Heart right ventricle (tissue), 16 donors: Measurements from ENCODE around the gene RALB. TPM values are rescaled to one million over a fixed set of nuclear protein-coding genes. Genes with fewer than 3 reads are reported as not detected.
A peak's percentile ranks its signal among the peaks of the same experiment; 100 is the strongest.

Experiments used
- ATAC-seq, 8 donors: fragments of 200-7000 bp; cut with Tn5 transposase; one replicate each; pipeline ENCODE4 v1.9.1; 2020; ENCODE audit warnings: mild to moderate bottlenecking in 8 of 8, moderate library complexity in 8 of 8, moderate number of reproducible peaks in 1 of 8
- DNase-seq, 2 donors: peaks; one replicate each; pipeline ENCODE4 v3.0.0-alpha.2; 2020
- H3K27ac ChIP-seq, 10 donors: fragments of 200-600 bp; sonication (generic) in 2 of 10; one replicate each; pipeline versions ENCODE4 v1.5.0 to v1.8.0; 2020 to 2022; ENCODE audit warnings: mild to moderate bottlenecking in 3 of 10
- H3K27me3 ChIP-seq, 7 donors: fragments of 200-600 bp; one replicate each; pipeline ENCODE4 v1.8.0; 2021 to 2022; ENCODE audit warnings: mild to moderate bottlenecking in 2 of 7
- H3K36me3 ChIP-seq, 9 donors: fragments of 200-600 bp; sonication (generic) in 1 of 9; one replicate each; pipeline versions ENCODE4 v1.5.0 to v1.8.0; 2020 to 2022; ENCODE audit warnings: mild to moderate bottlenecking in 2 of 9
- H3K4me1 ChIP-seq, 9 donors: fragments of 200-600 bp; sonication (generic) in 1 of 9; one replicate each; pipeline versions ENCODE4 v1.5.0 to v1.8.0; 2020 to 2022; ENCODE audit warnings: mild to moderate bottlenecking in 4 of 9
- H3K4me3 ChIP-seq, 10 donors: fragments of 200-600 bp; sonication (generic) in 2 of 10; one replicate each; pipeline versions ENCODE4 v1.5.0 to v1.8.0; 2020 to 2022; ENCODE audit warnings: mild to moderate bottlenecking in 7 of 10, moderate library complexity in 2 of 10
- H3K9me3 ChIP-seq, 11 donors: fragments of 200-600 bp in 10 of 11; sonication (generic) in 2 of 11; one replicate each; pipeline versions ENCODE4 v1.5.0 to v1.8.0; 2013 to 2022; ENCODE audit warnings: mild to moderate bottlenecking in 2 of 11, control low read depth in 1 of 11, moderate library complexity in 1 of 11
- CTCF ChIP-seq, 9 donors: fragments of 200-600 bp; sonication (generic) in 2 of 9; IDR thresholded peaks; one replicate each; pipeline versions ENCODE4 v1.5.0 to v1.8.0; 2021 to 2022; ENCODE audit warnings: antibody characterized with exemption in 9 of 9, mild to moderate bottlenecking in 5 of 9, moderate library complexity in 1 of 9
- WGBS, 2 donors: extraction: QIAGEN DNeasy Blood & Tissue Kit; methylation state at CpG; one replicate each; pipeline ENCODE4 v1.1.7; 2013; ENCODE audit warnings: inconsistent platforms in 1 of 2; 5-methylcytosine and 5-hydroxymethylcytosine counted together
- intact Hi-C, 10 donors: fragments of 100-400 bp; cut with DNase I; formaldehyde crosslinking; loops; one replicate each; pipeline versions ENCODE4 v1.11.1 to v1.14.2; 2022
- polyA plus RNA-seq, 2 donors: library from polyadenylated mRNA; stranded (reverse); fragments of 200-250 nt; gene quantifications; one replicate each; pipeline ENCODE4 v1.2.3, GENCODE V29; 2013
- total RNA-seq, 10 donors: library from RNA; stranded (reverse); fragmentation: NEBNext Ultra II Directional in 3 of 10; extraction: Animal tissue kit (Norgen Biotek cat#: 25700) in 3 of 10; gene quantifications; one replicate each; pipeline versions ENCODE4 v1.2.1 to v1.2.4, GENCODE V29; 2021 to 2023
- donor health status: Arrhythmogenic right ventricular cardiomyopathy.
- donor health status: ischemic (EF 13 %, LVEDD 7.1; RV severe dilation, severe dysfunction).
- donor health status: healthy with polysubstance abuse.
- donor health status: DM: no; HTN: yes; CAD: no.
- donor health status: DM: no; HTN: no; CAD: no.
- donor health status: ischemic (EF 25% LVEDD 6.9; RV normal size, moderate dysfunction).
- donor health status: ischemic (EF 25% LVEDD 5.7; RV mildly dilated, moderate dysfunction).
- donor health status: healthy.
- donor health status: DM: yes; HTN: yes; CAD: no.
- donor health status: Ischemic cardiomyopathy.
- donor health status: ischemic (EF 35%, LVEDD 5.7; RV mildly dilated, moderate dysfunction).
- donor health status: nonischemic (EF 11% LVEDD 7.7; RV severe dilation, severe dysfunction).
- donor health status: DM: yes; HTN: yes; CAD: no.
- donor health status: PGD.
- donor health status: ischemic (EF 29% LVEDD 5.4; RV normal size, mild dysfunction).
- donor health status: nonischemic (EF 23%, LVEDD 6.1; RV moderate dilation, normal function).

The RALB gene
- total and polyA plus RNA-seq, 12 donors = 21.9 to 68.1 (median 45.0) TPM

GRCh38 chr2:120221616-120222015 is 31.0 kb upstream of the RALB start:
- TF ChIP-seq CTCF (IDR thresholded peaks at IDR 0.05) = no peak
- no peak overlapping the region for H3K27ac ChIP-seq
- no peaks in the 10 kb centered on the region for H3K27me3 ChIP-seq
- intact Hi-C loops = loop anchor here in 4 of 10 donors (2.0 to 10.0 kb wide), 3 partner anchors 31 to 93 kb away; partner anchors contain the start of gene RALB (in 1 of the 4)
- 99% methylated on average over 8 of the region's 8 CpGs for WGBS, 2 donors
- H3K4me1 ChIP-seq = peaks cover 5 to 43% (median 34%) of the 10 kb centered on the region in 9 donors
- no peak overlapping the region for H3K4me3 ChIP-seq
- no peak for ATAC-seq
- H3K36me3 ChIP-seq = peaks cover 0 to 27% (median 0%) of the 10 kb centered on the region in 9 donors
- no peak for DNase-seq
- H3K9me3 ChIP-seq = peaks cover 0 to 13% (median 0%) of the 10 kb centered on the region in 11 donors

GRCh38 chr2:120222186-120223033 is 30.2 kb upstream of the RALB start:
- Histone ChIP-seq H3K9me3 (peaks cover 0 to 13% (median 0%) of the 10 kb centered on the region in 11 donors), H3K4me3 (peak overlapping the region; percentile 49 to 92 (median 72)), H3K36me3 (peaks cover 0 to 27% (median 0%) of the 10 kb centered on the region in 9 donors), H3K27ac (peak overlapping the region; percentile 82 to 99 (median 96)), H3K4me1 (peaks cover 5 to 44% (median 35%) of the 10 kb centered on the region in 9 donors), H3K27me3 (no peaks in the 10 kb centered on the region)
- TF ChIP-seq CTCF (IDR thresholded peaks at IDR 0.05) = no peak
- intact Hi-C loops = loop anchor here in 4 of 10 donors (1.0 to 10.0 kb wide), 4 partner anchors 30 to 92 kb away; partner anchors contain the start of gene RALB (in 2 of the 4)
- ATAC-seq (peak in 1 of 8 donors; percentile 2), DNase-seq (no peak)
- WGBS, 2 donors = 76 to 81% methylated on average over 49 of the region's 49 CpGs

- Histone ChIP-seq H3K36me3 (peaks cover 0 to 24% (median 0%) of the 10 kb centered on the region in 9 donors), H3K27me3 (no peaks in the 10 kb centered on the region), H3K27ac (peak within 1 kb of the TSS; percentile 82 to 99 (median 96)), H3K4me3 (peak within 1 kb of the TSS; percentile 49 to 92 (median 72)), H3K4me1 (peaks cover 5 to 49% (median 35%) of the 10 kb centered on the region in 9 donors), H3K9me3 (peaks cover 0 to 13% (median 0%) of the 10 kb centered on the region in 11 donors)
- TF ChIP-seq CTCF (IDR thresholded peaks at IDR 0.05) = peak in 5 of 9 donors; percentile 9 to 51 (median 45)
- ATAC-seq (peak; percentile 96 to 98 (median 97)), DNase-seq (peak; percentile 91 to 93)
- intact Hi-C loops = loop anchor here in 4 of 10 donors (1.0 to 10.0 kb wide), 4 partner anchors 29 to 92 kb away; partner anchors contain the start of gene RALB (in 2 of the 4)
- 2% methylated on average over 107 to 108 of the region's 108 CpGs for WGBS, 2 donors
Measured at GRCh38 chr2:120223034-120223912, 29.4 kb upstream of the RALB start, which contains the start of gene TMEM185B. TSS of gene TMEM185B (minus strand) at chr2:120223400. CDS start at chr2:120222976, 424 bp downstream.
